GM12878 (cell line): ENCODE measurements around the gene RAB40B. TPM values are rescaled to one million over a fixed set of nuclear protein-coding genes. Genes with fewer than 3 reads are reported as not detected.
A peak's percentile ranks its signal among the peaks of the same experiment; 100 is the strongest.

Experiments used
- ATAC-seq: fragments of 200-7000 bp; cut with Tn5 transposase; 3 replicates; pipeline ENCODE4 v1.9.1; 2020; ENCODE audit warnings: mild to moderate bottlenecking, moderate library complexity
- BruUV-seq: library from RNA; stranded (reverse); fragments of 400-500 nt; replicated peaks from 2 replicates; lab custom pipeline; 2021; lab: Mats Ljungman, UMichigan
- CTCF ChIA-PET: fragments of 300-600 bp; sonication (Branson Sonifier 250); formaldehyde crosslinking; extraction: SDS; loops from one replicate; lab custom pipeline; 2021; ENCODE audit warnings: inconsistent platforms; lab: Yijun Ruan, JAX
- POLR2A ChIA-PET: fragments of 350-600 bp; formaldehyde crosslinking; extraction: SDS; loops from one replicate; lab custom pipeline; 2021; ENCODE audit warnings: inconsistent platforms; lab: Charles Lee
- RAD21 ChIA-PET: fragments of 300-600 bp; sonication (Branson Sonifier 250); formaldehyde crosslinking; loops from one replicate; lab custom pipeline; 2023; ENCODE audit warnings: antibody characterized with exemption; ENCODE audit not compliant: unreplicated experiment; lab: Charles Lee
- SMC1A ChIA-PET: fragments of 300-600 bp; sonication (Branson Sonifier 250); formaldehyde crosslinking; loops from one replicate; lab custom pipeline; 2023; ENCODE audit not compliant: unreplicated experiment, uncharacterized antibody; lab: Charles Lee
- DNase-seq: peaks from one replicate; pipeline ENCODE4 v3.0.0-alpha.2; 2011; ENCODE audit warnings: low read depth, low spot score
- FAIRE-seq: peaks from 3 replicates; lab custom pipeline; 2011; peaks lifted over from hg19 to GRCh38; lab: Jason Lieb, UNC
- H2AFZ ChIP-seq: 2 replicates; pipeline ENCODE4 v1.6.0; 2011; ENCODE audit warnings: low read depth, low read length, control low read depth; ENCODE audit not compliant: control insufficient read depth
- H3K27ac ChIP-seq: 2 replicates; pipeline ENCODE4 v1.5.1; 2011; ENCODE audit warnings: control low read depth; ENCODE audit not compliant: control insufficient read depth, insufficient read depth
- H3K27me3 ChIP-seq, 2 experiments: replicated peaks in 1 of 2; 2 replicates each; pipeline versions ENCODE4 v1.6.0 to v1.6.1; 2011; ENCODE audit warnings: low read length in 1 of 2; ENCODE audit not compliant: control insufficient read depth in 2 of 2, insufficient read depth in 2 of 2
- H3K36me3 ChIP-seq, 2 experiments: 2 replicates each; pipeline ENCODE4 v1.5.1; 2011; ENCODE audit warnings: low read length in 1 of 2; ENCODE audit not compliant: control insufficient read depth in 2 of 2, insufficient read depth in 2 of 2
- H3K4me1 ChIP-seq: 2 replicates; pipeline ENCODE4 v1.6.1; 2011; ENCODE audit warnings: mild to moderate bottlenecking, low read length, moderate library complexity, mixed read lengths; ENCODE audit not compliant: control insufficient read depth, insufficient read depth
- H3K4me2 ChIP-seq: 2 replicates; pipeline ENCODE4 v1.6.0; 2011; ENCODE audit warnings: control low read depth; ENCODE audit not compliant: control insufficient read depth, insufficient read depth
- H3K4me3 ChIP-seq: fragments of 200-600 bp; sonication (generic); 2 replicates; pipeline ENCODE4 v1.5.1; 2016
- H3K79me2 ChIP-seq: 2 replicates; pipeline ENCODE4 v1.6.0; 2011; ENCODE audit warnings: low read length; ENCODE audit not compliant: control insufficient read depth, insufficient read depth
- H3K9ac ChIP-seq: 2 replicates; pipeline ENCODE4 v1.8.0; 2011; ENCODE audit warnings: low read length, control low read depth, mixed read lengths; ENCODE audit not compliant: control insufficient read depth, insufficient read depth
- H3K9me3 ChIP-seq: replicated peaks from 3 replicates; pipeline ENCODE4 v1.5.1; 2011; ENCODE audit warnings: mild to moderate bottlenecking, low read length; ENCODE audit not compliant: control insufficient read depth, insufficient read depth
- H4K20me1 ChIP-seq: 2 replicates; pipeline ENCODE4 v1.6.0; 2011; ENCODE audit not compliant: control insufficient read depth, insufficient read depth
- BCLAF1 ChIP-seq: fragments of 450-650 bp; IDR thresholded peaks from 2 replicates; pipeline ENCODE4 v1.6.1; 2017; ENCODE audit warnings: antibody characterized with exemption, mild to moderate bottlenecking, moderate library complexity
- KAT2A ChIP-seq: conservative IDR thresholded peaks from 2 replicates; pipeline ENCODE4 v1.6.1; 2011; ENCODE audit warnings: low read depth, low read length; ENCODE audit not compliant: control insufficient read depth
- MEF2B ChIP-seq: fragments of 450-650 bp; IDR thresholded peaks from 2 replicates; pipeline ENCODE4 v1.6.1; 2018; ENCODE audit warnings: mild to moderate bottlenecking, moderate library complexity; ENCODE audit not compliant: partially characterized antibody, poor library complexity, severe bottlenecking
- MTA2 ChIP-seq: fragments of 450-650 bp; IDR thresholded peaks from 2 replicates; pipeline ENCODE4 v1.6.1; 2016; ENCODE audit warnings: low read depth, mild to moderate bottlenecking, moderate library complexity
- POLR2AphosphoS5 ChIP-seq: IDR thresholded peaks from 2 replicates; pipeline ENCODE4 v1.6.1; 2011; ENCODE audit warnings: mild to moderate bottlenecking, low read length, inconsistent platforms
- RBBP5 ChIP-seq: fragments of 200-600 bp; sonication (generic); conservative IDR thresholded peaks from 2 replicates; pipeline ENCODE4 v1.6.1; 2016
- RCOR1 ChIP-seq: conservative IDR thresholded peaks from 2 replicates; pipeline ENCODE4 v1.6.1; 2012; ENCODE audit warnings: low read depth, low read length, improper control_type of control experiment
- RELA ChIP-seq: fragments of 450-650 bp; IDR thresholded peaks from 2 replicates; pipeline ENCODE4 v1.8.0; 2014; ENCODE audit warnings: borderline replicate concordance; ENCODE audit not compliant: partially characterized antibody
- RUNX3 ChIP-seq: IDR thresholded peaks from 2 replicates; pipeline ENCODE4 v1.6.1; 2012; ENCODE audit warnings: low read length, inconsistent platforms
- SMARCA5 ChIP-seq: fragments of 450-650 bp; IDR thresholded peaks from 2 replicates; pipeline ENCODE4 v1.6.1; 2017; ENCODE audit warnings: mild to moderate bottlenecking
- TCF3 ChIP-seq: IDR thresholded peaks from 2 replicates; pipeline ENCODE4 v1.6.1; 2012; ENCODE audit warnings: low read depth, mild to moderate bottlenecking, low read length, borderline replicate concordance; ENCODE audit not compliant: insufficient read depth
- WGBS: methylation state at CpG from one replicate; pipeline ENCODE4 v1.1.6; 2016; ENCODE audit warnings: low lambda C conversion rate; ENCODE audit not compliant: insufficient replicate concordance, insufficient coverage; ENCODE audit errors: missing lambda C conversion rate; 5-methylcytosine and 5-hydroxymethylcytosine counted together
- in situ Hi-C: fragments of 300-500 bp; cut with MboI; formaldehyde crosslinking; loops from 9 replicates; pipeline ENCODE4 v1.14.3; 2018; ENCODE audit warnings: mixed read lengths
- intact Hi-C: fragments of 100-400 bp; cut with micrococcal nuclease; formaldehyde crosslinking; loops from one replicate; pipeline ENCODE4 v1.14.2; 2022; ENCODE audit not compliant: unreplicated experiment
- polyA plus RNA-seq, 11 experiments: library from polyadenylated mRNA; depleted of rRNA in 4 of 11; unstranded in 6 of 11; stranded (reverse) in 5 of 11; fragments of >200 nt; fragmentation: Nextera tagmentation in 4 of 11; fragmentation: Illumina TruSeq in 1 of 11; extraction: Ambion mirVana in 4 of 11; extraction: Trizol in 1 of 11; gene quantifications; 1 replicate in 1 of 11; 2 replicates in 10 of 11; pipeline versions ENCODE4 v1.2.1 to v1.2.3, GENCODE V29; 2011 to 2016; ENCODE audit warnings: inconsistent platforms in 2 of 11, missing spikeins in 2 of 11, low read depth in 1 of 11
- total RNA-seq, 4 experiments: library from RNA; depleted of rRNA in 3 of 4; stranded (reverse); fragments of >200 nt in 3 of 4; fragmentation: Illumina TruSeq in 1 of 4; extraction: Trizol in 1 of 4; gene quantifications; 2 replicates each; pipeline versions ENCODE4 v1.2.1 to v1.2.3, GENCODE V29; 2013 to 2021
- TF ChIP-seq, protein P1 (sequence below), 3 experiments: IDR thresholded peaks in 2 of 3; conservative IDR thresholded peaks in 1 of 3; 2 replicates each; pipeline ENCODE4 v1.5.1; 2011; ENCODE audit warnings: low read depth in 3 of 3, low read length in 3 of 3, mild to moderate bottlenecking in 3 of 3, control low read depth in 2 of 3, moderate library complexity in 2 of 3, inconsistent platforms in 1 of 3, mixed read lengths in 1 of 3; ENCODE audit not compliant: control insufficient read depth in 2 of 3, insufficient read depth in 1 of 3; ENCODE audit errors: extremely low read depth in 1 of 3

The RAB40B gene
- total and polyA plus RNA-seq, 10 of the 15 experiments (the other 5 are each of a cell fraction or from before 2014, with no cell fraction given): 0.06 to 2.8 (median 1.4) TPM

- Histone ChIP-seq H3K9me3 (no peaks in the 10 kb centered on the region), H4K20me1 (peaks cover 3% of the 10 kb centered on the region), H2AFZ (no peak overlapping the region), H3K4me1 (no peaks in the 10 kb centered on the region), H3K9ac (no peak overlapping the region), H3K79me2 (peaks cover 2% of the 10 kb centered on the region), H3K36me3 (peaks cover 11 to 19% of the 10 kb centered on the region in 2 experiments)
- RAD21 ChIA-PET: no interaction called here
- DNase-seq: no peak
- ATAC-seq: no peak
- BruUV-seq: TSS peak; percentile 33
- FAIRE-seq: no peak
- in situ Hi-C loops: no loop called here
- intact Hi-C loops: no loop called here
- SMC1A ChIA-PET: no interaction called here
- TF ChIP-seq POLR2AphosphoS5 (0 out of 2 replicates have a peak, but pooled peaks have one; percentile 22), RBBP5 (no peak)
- TF ChIP-seq, all 136 proteins: peak for 1
- ChIA-PET CTCF (no interaction called here), POLR2A (no interaction called here)
- H3K4me2 ChIP-seq: no peak overlapping the region
- no peak overlapping the region for H3K4me3 ChIP-seq
- H3K27me3 ChIP-seq: no peaks in the 10 kb centered on the region
- WGBS: over 99% methylated on average over 19 of the region's 21 CpGs
- no peak overlapping the region for H3K27ac ChIP-seq
These were observed 71.1 kb downstream of the RAB40B start for GRCh38 chr17:82627405-82627804.

DNA sequence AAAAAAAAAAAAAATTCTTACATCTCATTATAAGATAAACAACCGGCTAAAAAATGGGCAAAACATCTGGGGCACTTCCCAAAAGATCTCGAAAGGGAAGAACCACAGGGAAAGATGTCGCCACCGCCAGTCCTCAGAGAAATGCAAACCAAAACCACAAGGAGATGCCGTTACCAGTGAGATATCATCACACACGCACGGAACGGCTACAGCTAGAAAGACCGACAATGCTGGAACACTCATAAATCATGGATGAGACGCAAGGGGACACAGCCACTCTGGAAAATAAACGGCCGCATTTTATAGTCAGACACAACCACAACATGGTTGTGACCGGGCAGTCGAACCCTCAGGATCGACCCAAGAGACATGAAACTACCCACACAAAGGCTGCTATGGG, 74.8 kb downstream of the RAB40B start:
- no peak for FAIRE-seq
- ChIA-PET RAD21 (no interaction called here), CTCF (no interaction called here), SMC1A (no interaction called here), POLR2A (no interaction called here)
- TF ChIP-seq TCF3 (no peak), RELA (no peak), MEF2B (no peak), BCLAF1 (no peak), SMARCA5 (no peak), MTA2 (no peak), RUNX3 (no peak), RCOR1 (no peak), KAT2A (no peak)
- TF ChIP-seq, protein P1, sequence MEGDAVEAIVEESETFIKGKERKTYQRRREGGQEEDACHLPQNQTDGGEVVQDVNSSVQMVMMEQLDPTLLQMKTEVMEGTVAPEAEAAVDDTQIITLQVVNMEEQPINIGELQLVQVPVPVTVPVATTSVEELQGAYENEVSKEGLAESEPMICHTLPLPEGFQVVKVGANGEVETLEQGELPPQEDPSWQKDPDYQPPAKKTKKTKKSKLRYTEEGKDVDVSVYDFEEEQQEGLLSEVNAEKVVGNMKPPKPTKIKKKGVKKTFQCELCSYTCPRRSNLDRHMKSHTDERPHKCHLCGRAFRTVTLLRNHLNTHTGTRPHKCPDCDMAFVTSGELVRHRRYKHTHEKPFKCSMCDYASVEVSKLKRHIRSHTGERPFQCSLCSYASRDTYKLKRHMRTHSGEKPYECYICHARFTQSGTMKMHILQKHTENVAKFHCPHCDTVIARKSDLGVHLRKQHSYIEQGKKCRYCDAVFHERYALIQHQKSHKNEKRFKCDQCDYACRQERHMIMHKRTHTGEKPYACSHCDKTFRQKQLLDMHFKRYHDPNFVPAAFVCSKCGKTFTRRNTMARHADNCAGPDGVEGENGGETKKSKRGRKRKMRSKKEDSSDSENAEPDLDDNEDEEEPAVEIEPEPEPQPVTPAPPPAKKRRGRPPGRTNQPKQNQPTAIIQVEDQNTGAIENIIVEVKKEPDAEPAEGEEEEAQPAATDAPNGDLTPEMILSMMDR (IDR thresholded peaks at IDR 0.05 in 2 of 3, conservative IDR thresholded peaks at IDR 0.05 in 1 of 3; ENCODE audit: control insufficient read depth in 2 of 3, extremely low read depth in 1 of 3, insufficient read depth in 1 of 3, low read depth in 3 of 3, low read length in 3 of 3): no peak
- BruUV-seq: no TSS peak
- in situ Hi-C loops (no loop called here), intact Hi-C loops (no loop called here)
- Histone ChIP-seq H3K4me2 (no peak overlapping the region), H3K4me1 (no peaks in the 10 kb centered on the region), H3K9me3 (no peaks in the 10 kb centered on the region), H3K36me3 (peaks cover 16 to 23% of the 10 kb centered on the region in 2 experiments; a peak in 3 of 4 replicates), H3K27ac (no peak overlapping the region), H4K20me1 (no peaks in the 10 kb centered on the region), H2AFZ (no peak overlapping the region), H3K4me3 (no peak overlapping the region), H3K79me2 (no peaks in the 10 kb centered on the region), H3K27me3 (no peaks in the 10 kb centered on the region), H3K9ac (no peak overlapping the region)
- DNase-seq: no peak
- 98% methylated on average over 15 of the region's 15 CpGs for WGBS
- ATAC-seq: no peak
